Measurements from ENCODE around the gene TBX10.

DNA sequence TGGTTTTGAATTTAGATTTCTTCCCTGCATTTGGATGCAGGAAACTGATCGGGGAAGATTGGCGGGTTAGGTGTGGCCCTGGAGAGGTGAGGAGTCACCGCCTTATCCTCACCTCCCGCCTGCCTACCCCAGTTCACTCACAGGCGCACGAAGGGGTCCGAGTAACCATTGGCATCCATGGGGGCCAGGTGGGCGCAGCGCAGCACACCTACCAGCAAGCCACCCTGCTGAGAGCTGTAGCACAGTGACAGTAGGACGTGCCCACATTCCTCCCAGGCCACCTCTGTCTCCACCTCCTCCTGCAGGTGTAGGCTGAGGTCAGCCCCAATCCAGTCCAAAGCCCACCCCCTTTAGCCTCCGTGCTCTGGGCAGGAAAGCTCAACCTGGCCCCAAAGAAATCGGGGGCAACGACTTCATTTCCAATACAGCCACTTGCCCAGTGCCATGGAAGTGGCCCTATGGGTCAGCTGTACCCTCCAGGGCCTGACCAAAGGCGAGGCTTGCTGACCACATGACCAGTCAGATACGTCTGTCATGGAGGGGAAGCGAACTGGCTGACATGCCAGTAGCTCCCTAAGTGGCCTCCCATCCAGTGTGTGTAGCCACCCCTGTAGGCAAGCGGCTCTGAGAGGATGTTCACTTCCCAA is 26.1 kb downstream of the TBX10 start:
- no peak for TF ChIP-seq REST (IDR thresholded peaks at IDR 0.05; ENCODE audit: insufficient read depth in 1 of 2, low read depth in 2 of 2, low read length in 1 of 2)
- TF ChIP-seq, protein P1, sequence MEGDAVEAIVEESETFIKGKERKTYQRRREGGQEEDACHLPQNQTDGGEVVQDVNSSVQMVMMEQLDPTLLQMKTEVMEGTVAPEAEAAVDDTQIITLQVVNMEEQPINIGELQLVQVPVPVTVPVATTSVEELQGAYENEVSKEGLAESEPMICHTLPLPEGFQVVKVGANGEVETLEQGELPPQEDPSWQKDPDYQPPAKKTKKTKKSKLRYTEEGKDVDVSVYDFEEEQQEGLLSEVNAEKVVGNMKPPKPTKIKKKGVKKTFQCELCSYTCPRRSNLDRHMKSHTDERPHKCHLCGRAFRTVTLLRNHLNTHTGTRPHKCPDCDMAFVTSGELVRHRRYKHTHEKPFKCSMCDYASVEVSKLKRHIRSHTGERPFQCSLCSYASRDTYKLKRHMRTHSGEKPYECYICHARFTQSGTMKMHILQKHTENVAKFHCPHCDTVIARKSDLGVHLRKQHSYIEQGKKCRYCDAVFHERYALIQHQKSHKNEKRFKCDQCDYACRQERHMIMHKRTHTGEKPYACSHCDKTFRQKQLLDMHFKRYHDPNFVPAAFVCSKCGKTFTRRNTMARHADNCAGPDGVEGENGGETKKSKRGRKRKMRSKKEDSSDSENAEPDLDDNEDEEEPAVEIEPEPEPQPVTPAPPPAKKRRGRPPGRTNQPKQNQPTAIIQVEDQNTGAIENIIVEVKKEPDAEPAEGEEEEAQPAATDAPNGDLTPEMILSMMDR (IDR thresholded peaks at IDR 0.05): no peak
